Measurements from ENCODE around the gene PRELP. TPM values are rescaled to one million over a fixed set of nuclear protein-coding genes. Genes with fewer than 3 reads are reported as not detected.

The PRELP gene
- total RNA-seq, 6 experiments from 2014 or later, result 3.8 to 10.8 (median 5.4) TPM

DNA sequence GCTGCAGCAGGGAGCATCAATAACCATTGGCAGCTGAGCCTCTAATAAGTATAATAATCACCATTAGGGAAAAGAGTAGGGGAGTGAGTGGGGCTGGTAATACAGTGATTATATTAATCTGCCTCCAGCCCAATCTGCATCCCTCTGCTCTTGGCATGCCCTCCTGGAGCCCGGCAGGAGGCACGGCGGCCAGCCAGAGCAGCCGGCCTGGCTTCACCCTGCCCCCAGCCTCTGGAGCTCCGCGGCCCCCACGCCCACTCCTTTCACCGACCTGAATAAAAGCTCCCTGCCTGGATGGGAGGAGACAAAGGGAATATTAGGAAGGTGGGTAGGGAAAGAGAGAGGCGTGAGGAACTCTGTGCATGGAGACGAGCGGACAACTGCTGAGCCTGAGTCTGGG lies 46.6 kb downstream of the PRELP start:
- no peaks in the 10 kb centered on the region for H3K9me3 ChIP-seq
- H3K27me3 ChIP-seq, result no peaks in the 10 kb centered on the region
- peaks cover 0 to 11% (median 0%) of the 10 kb centered on the region in 4 donors for H3K4me1 ChIP-seq
- no peak for TF ChIP-seq CTCF (IDR thresholded peaks at IDR 0.05)
- no peak for TF ChIP-seq POLR2A (IDR thresholded peaks at IDR 0.05)
- no peak overlapping the region for H3K4me3 ChIP-seq
- H3K36me3 ChIP-seq, result no peaks in the 10 kb centered on the region
- ATAC-seq (no peak), DNase-seq (no peak)
- intact Hi-C loops (cut with DNase I), result no loop called here
- H3K27ac ChIP-seq, result no peak overlapping the region
- 77% methylated on average over 5 of the region's 11 CpGs for WGBS (ENCODE audit: insufficient coverage, low coverage, low lambda C conversion rate, missing lambda C conversion rate)

- intact Hi-C loops (cut with DNase I), result no loop called here
- no peak overlapping the region for H3K27ac ChIP-seq
- H3K27me3 ChIP-seq, result no peaks in the 10 kb centered on the region
- DNase-seq (no peak), ATAC-seq (no peak)
- H3K4me1 ChIP-seq, result peaks cover 0 to 11% (median 0%) of the 10 kb centered on the region in 4 donors
- no peaks in the 10 kb centered on the region for H3K9me3 ChIP-seq
- 87% methylated on average over 4 of the region's 6 CpGs for WGBS (ENCODE audit: insufficient coverage, low coverage, low lambda C conversion rate, missing lambda C conversion rate)
- no peak for TF ChIP-seq POLR2A (IDR thresholded peaks at IDR 0.05)
- no peak for TF ChIP-seq CTCF (IDR thresholded peaks at IDR 0.05)
- no peaks in the 10 kb centered on the region for H3K36me3 ChIP-seq
- H3K4me3 ChIP-seq, result no peak overlapping the region
Observed at GRCh38 chr1:203523667-203524066, 48.1 kb downstream of the PRELP start.

- no peaks in the 10 kb centered on the region for H3K9me3 ChIP-seq
- TF ChIP-seq POLR2A (IDR thresholded peaks at IDR 0.05), result no peak
- no peak for TF ChIP-seq CTCF (IDR thresholded peaks at IDR 0.05)
- no peak for ATAC-seq
- H3K27me3 ChIP-seq, result no peaks in the 10 kb centered on the region
- WGBS (ENCODE audit: insufficient coverage, low coverage, low lambda C conversion rate, missing lambda C conversion rate), result 73% methylated on average over 4 of the region's 4 CpGs
- no peaks in the 10 kb centered on the region for H3K36me3 ChIP-seq
- H3K27ac ChIP-seq, result no peak overlapping the region
- intact Hi-C loops (cut with DNase I), result no loop called here
- no peak overlapping the region for H3K4me3 ChIP-seq
- DNase-seq, result no peak
- peaks cover 0 to 11% (median 0%) of the 10 kb centered on the region in 4 donors for H3K4me1 ChIP-seq
Observed at GRCh38 chr1:203524152-203524551, 48.5 kb downstream of the PRELP start.

DNA sequence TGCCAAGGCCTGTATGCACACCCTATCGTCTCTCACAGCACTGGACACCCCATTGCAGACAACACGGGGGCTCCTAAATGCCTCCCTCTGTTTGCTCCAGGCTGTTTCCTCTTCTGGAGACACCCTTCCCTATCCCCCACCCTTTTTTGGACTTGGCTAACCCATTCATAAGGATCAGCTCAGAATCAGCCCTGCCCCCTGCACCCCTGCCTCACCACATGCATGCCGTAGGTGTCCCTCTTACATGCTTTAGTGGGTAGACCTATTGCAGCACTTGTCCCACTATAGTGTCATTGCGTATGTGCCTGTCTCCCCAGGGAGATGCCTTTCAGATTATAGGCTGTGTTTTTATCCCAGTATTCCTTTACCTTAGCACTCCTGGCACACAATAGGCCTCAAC lies 49.2 kb downstream of the PRELP start:
- no peak for DNase-seq

More for the DNA sequence above, 49.2 kb downstream of the PRELP start:
- ATAC-seq, result no peak
- TF ChIP-seq POLR2A (IDR thresholded peaks at IDR 0.05), result no peak
- TF ChIP-seq CTCF (IDR thresholded peaks at IDR 0.05), result no peak
- no peaks in the 10 kb centered on the region for H3K9me3 ChIP-seq
- no peaks in the 10 kb centered on the region for H3K36me3 ChIP-seq
- H3K27me3 ChIP-seq, result no peaks in the 10 kb centered on the region
- intact Hi-C loops (cut with DNase I), result no loop called here
- 93% methylated on average over 4 of the region's 4 CpGs for WGBS (ENCODE audit: insufficient coverage, low coverage, low lambda C conversion rate, missing lambda C conversion rate)
- H3K4me3 ChIP-seq, result no peak overlapping the region
- no peak overlapping the region for H3K27ac ChIP-seq
- H3K4me1 ChIP-seq, result peaks cover 0 to 11% (median 0%) of the 10 kb centered on the region in 4 donors
